Hepatocyte (in vitro differentiated cells): ENCODE measurements around the gene CFD.

Source experiments
- CTCF ChIP-seq: fragments of 200-600 bp; sonication (generic); IDR thresholded peaks from 2 replicates; pipeline ENCODE4 v1.5.1; 2016; ENCODE audit warnings: antibody characterized with exemption, mild to moderate bottlenecking; ENCODE audit not compliant: poor library complexity
- EZH2 ChIP-seq: fragments of 200-600 bp; sonication (generic); IDR thresholded peaks from 2 replicates; pipeline ENCODE4 v1.6.1; 2016; ENCODE audit warnings: antibody characterized with exemption, mild to moderate bottlenecking, borderline replicate concordance
- EZH2phosphoT487 ChIP-seq: fragments of 200-600 bp; sonication (generic); IDR thresholded peaks from one replicate; pipeline ENCODE4 v1.6.1; 2018; ENCODE audit warnings: antibody characterized with exemption, mild to moderate bottlenecking, low read depth, moderate library complexity; ENCODE audit not compliant: unreplicated experiment, severe bottlenecking

- TF ChIP-seq CTCF (no peak), EZH2phosphoT487 (no peak), EZH2 (no peak)
Observed at GRCh38 chr19:812747-813218, 46.7 kb upstream of the CFD start.
